Mesothelial cell of epicardium (in vitro differentiated cells): ENCODE results near the gene DAPK1. TPM values are rescaled to one million over a fixed set of nuclear protein-coding genes. Genes with fewer than 3 reads are reported as not detected.

Source experiments
- DNase-seq, 2 experiments: peaks; one replicate each; pipeline ENCODE4 v3.0.0; 2021; ENCODE audit warnings: low spot score in 2 of 2; ENCODE audit not compliant: unreplicated experiment in 2 of 2
- H3K27ac Mint-ChIP-seq: 2 replicates; pipeline ENCODE4 v1.8.0; 2021; ENCODE audit warnings: mixed read lengths
- H3K27me3 Mint-ChIP-seq: 2 replicates; pipeline ENCODE4 v1.8.0; 2021; ENCODE audit warnings: low read depth, mixed read lengths
- H3K36me3 Mint-ChIP-seq: 2 replicates; pipeline ENCODE4 v1.8.0; 2021; ENCODE audit warnings: mixed read lengths
- H3K4me1 Mint-ChIP-seq: 2 replicates; pipeline ENCODE4 v1.8.0; 2021; ENCODE audit warnings: mixed read lengths
- H3K4me3 Mint-ChIP-seq: 2 replicates; pipeline ENCODE4 v1.8.0; 2021; ENCODE audit warnings: mild to moderate bottlenecking, moderate library complexity, mixed read lengths
- H3K9me3 Mint-ChIP-seq: 2 replicates; pipeline ENCODE4 v1.8.0; 2021; ENCODE audit warnings: mixed read lengths
- total RNA-seq: library from RNA; stranded (reverse); gene quantifications from 3 replicates; pipeline ENCODE4 v1.2.1, GENCODE V29; 2021
- TF ChIP-seq, protein P1 (sequence below): fragments of 200-600 bp; sonication (generic); IDR thresholded peaks from one replicate; pipeline ENCODE4 v1.5.0; 2021; ENCODE audit warnings: antibody characterized with exemption; ENCODE audit not compliant: unreplicated experiment

The DAPK1 gene
- total RNA-seq, 1 donor from 2014 or later, result 239 TPM

DNA sequence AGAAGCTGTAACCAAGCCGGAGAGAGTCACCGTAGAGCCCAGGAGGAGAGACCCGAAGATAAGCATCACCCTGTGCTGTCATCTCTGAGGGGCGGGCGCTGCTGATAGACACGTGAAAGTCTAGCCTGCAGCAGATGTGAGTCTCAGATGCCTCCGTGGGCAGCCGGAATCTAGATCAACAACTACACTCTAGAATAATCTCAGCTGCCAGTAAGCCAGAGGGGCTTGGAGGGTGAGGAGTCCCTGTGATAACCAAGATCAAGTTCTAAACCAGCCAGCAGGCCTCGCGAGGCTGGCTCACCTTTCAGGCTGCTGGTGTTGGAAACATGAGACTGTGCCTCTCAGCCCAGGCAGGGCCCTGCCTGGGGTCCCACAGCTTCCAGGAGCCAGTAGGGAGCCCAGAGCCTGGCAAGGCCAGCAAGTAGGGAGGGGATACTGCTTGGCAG lies 54.1 kb downstream of the DAPK1 start:
- TF ChIP-seq, protein P1, sequence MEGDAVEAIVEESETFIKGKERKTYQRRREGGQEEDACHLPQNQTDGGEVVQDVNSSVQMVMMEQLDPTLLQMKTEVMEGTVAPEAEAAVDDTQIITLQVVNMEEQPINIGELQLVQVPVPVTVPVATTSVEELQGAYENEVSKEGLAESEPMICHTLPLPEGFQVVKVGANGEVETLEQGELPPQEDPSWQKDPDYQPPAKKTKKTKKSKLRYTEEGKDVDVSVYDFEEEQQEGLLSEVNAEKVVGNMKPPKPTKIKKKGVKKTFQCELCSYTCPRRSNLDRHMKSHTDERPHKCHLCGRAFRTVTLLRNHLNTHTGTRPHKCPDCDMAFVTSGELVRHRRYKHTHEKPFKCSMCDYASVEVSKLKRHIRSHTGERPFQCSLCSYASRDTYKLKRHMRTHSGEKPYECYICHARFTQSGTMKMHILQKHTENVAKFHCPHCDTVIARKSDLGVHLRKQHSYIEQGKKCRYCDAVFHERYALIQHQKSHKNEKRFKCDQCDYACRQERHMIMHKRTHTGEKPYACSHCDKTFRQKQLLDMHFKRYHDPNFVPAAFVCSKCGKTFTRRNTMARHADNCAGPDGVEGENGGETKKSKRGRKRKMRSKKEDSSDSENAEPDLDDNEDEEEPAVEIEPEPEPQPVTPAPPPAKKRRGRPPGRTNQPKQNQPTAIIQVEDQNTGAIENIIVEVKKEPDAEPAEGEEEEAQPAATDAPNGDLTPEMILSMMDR, result no peak
- no peak for DNase-seq
- Mint-ChIP-seq H3K36me3 (peaks cover 19% of the 10 kb centered on the region), H3K4me3 (no peak overlapping the region), H3K9me3 (peaks cover 7% of the 10 kb centered on the region), H3K4me1 (peaks cover 34% of the 10 kb centered on the region), H3K27ac (peak overlapping the region; percentile 67), H3K27me3 (no peaks in the 10 kb centered on the region)

- peaks cover 9% of the 10 kb centered on the region for H3K36me3 Mint-ChIP-seq
- H3K27ac Mint-ChIP-seq, result peak overlapping the region; percentile 76
- no peak overlapping the region for H3K4me3 Mint-ChIP-seq
- H3K4me1 Mint-ChIP-seq, result peaks cover 35% of the 10 kb centered on the region
- H3K27me3 Mint-ChIP-seq, result no peaks in the 10 kb centered on the region
- no peak for DNase-seq
- TF ChIP-seq, protein P1, result no peak
- H3K9me3 Mint-ChIP-seq, result peaks cover 2% of the 10 kb centered on the region
Measured at GRCh38 chr9:87554171-87554910, 56.7 kb downstream of the DAPK1 start.

- Mint-ChIP-seq H3K9me3 (no peaks in the 10 kb centered on the region), H3K27me3 (no peaks in the 10 kb centered on the region), H3K36me3 (peaks cover 4% of the 10 kb centered on the region), H3K4me1 (peaks cover 33% of the 10 kb centered on the region), H3K4me3 (no peak overlapping the region), H3K27ac (peak overlapping the region; percentile 76)
- TF ChIP-seq, protein P1, result no peak
- DNase-seq, result no peak
Measured at GRCh38 chr9:87554976-87555375, 57.3 kb downstream of the DAPK1 start.

DNA sequence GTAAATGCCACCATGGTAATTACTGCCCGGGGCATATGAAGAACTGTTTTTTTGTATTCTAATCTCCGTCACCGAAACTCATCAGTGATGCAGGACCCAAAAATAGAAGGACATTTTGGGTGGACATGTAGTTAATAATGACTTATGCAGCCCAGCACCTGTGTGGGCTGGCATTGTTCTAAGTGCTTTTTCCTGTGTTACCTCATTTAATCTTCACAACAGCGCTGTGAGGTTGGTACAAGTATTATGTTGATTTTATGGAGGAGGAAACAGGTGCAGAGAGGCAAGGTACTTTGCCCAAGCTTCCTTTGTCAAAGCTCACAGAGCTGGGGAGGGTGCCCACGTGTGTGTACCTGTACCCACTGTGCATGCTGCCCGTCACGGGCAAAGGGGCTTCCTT lies 58.4 kb downstream of the DAPK1 start:
- H3K27me3 Mint-ChIP-seq, result no peaks in the 10 kb centered on the region
- H3K36me3 Mint-ChIP-seq, result peaks cover 7% of the 10 kb centered on the region
- H3K9me3 Mint-ChIP-seq, result no peaks in the 10 kb centered on the region
- TF ChIP-seq, protein P1, result no peak
- peaks cover 31% of the 10 kb centered on the region for H3K4me1 Mint-ChIP-seq
- DNase-seq, result no peak
- no peak overlapping the region for H3K4me3 Mint-ChIP-seq
- H3K27ac Mint-ChIP-seq, result no peak overlapping the region

DNA sequence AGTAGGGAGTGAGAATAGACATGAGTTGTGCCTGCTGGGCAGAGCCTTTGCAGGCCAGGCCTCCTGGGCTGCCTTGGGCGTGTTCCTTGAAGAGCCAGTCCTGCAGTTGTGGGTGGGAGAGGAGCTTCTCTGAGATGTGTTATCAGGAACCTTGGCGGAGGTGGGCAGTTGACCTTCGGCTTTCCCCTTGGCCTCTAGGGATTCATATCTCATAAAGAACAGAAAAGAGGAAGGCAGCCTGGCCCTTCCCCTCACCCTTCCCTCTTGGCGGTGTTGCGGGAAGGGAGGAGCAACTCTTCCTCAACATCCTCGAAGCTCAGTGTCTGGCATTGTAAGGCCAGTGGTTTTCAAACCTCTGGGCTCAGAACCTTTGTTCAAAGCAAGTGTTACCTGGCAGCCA lies 59.2 kb downstream of the DAPK1 start:
- Mint-ChIP-seq H3K27me3 (no peaks in the 10 kb centered on the region), H3K4me1 (peaks cover 27% of the 10 kb centered on the region), H3K36me3 (peaks cover 7% of the 10 kb centered on the region), H3K4me3 (no peak overlapping the region), H3K9me3 (no peaks in the 10 kb centered on the region), H3K27ac (no peak overlapping the region)
- no peak for DNase-seq
- TF ChIP-seq, protein P1, result no peak
